AG04450 (cell line): ENCODE results near the gene PROCR. TPM values are rescaled to one million over a fixed set of nuclear protein-coding genes. Genes with fewer than 3 reads are reported as not detected.

Experiments used
- CTCF ChIA-PET: fragments of 300-600, 350-600 bp; formaldehyde crosslinking; extraction: SDS; loops from one replicate; lab custom pipeline; 2022; ENCODE audit warnings: antibody characterized with exemption, inconsistent platforms; lab: Charles Lee
- POLR2A ChIA-PET: fragments of 350-600 bp; formaldehyde crosslinking; extraction: SDS; loops from one replicate; lab custom pipeline; 2021; ENCODE audit warnings: antibody characterized with exemption, inconsistent platforms; lab: Yijun Ruan, JAX
- DNase-seq: peaks from one replicate; pipeline ENCODE4 v3.0.0-alpha.2; 2011; ENCODE audit warnings: low read depth, low spot score
- H3K27ac ChIP-seq: one replicate; pipeline ENCODE4 v1.5.1; 2012; ENCODE audit warnings: low read depth, low read length, control low read depth
- H3K27me3 ChIP-seq: one replicate; pipeline ENCODE4 v1.6.0; 2012; ENCODE audit warnings: low read length; ENCODE audit not compliant: control insufficient read depth, insufficient read depth
- H3K4me3 ChIP-seq: 2 replicates; pipeline ENCODE4 v1.5.1; 2011; ENCODE audit warnings: mild to moderate bottlenecking, low read depth, low read length, control low read depth
- H3K9me3 ChIP-seq: 2 replicates; pipeline ENCODE4 v1.5.1; 2012; ENCODE audit warnings: low read length; ENCODE audit not compliant: control insufficient read depth, insufficient read depth
- CTCF ChIP-seq: IDR thresholded peaks from 2 replicates; pipeline ENCODE4 v1.5.1; 2011; ENCODE audit warnings: low read depth, low read length, control low read depth, inconsistent platforms
- polyA plus RNA-seq: library from polyadenylated mRNA; depleted of rRNA; stranded (reverse); fragments of >200 nt; gene quantifications from 2 replicates; pipeline ENCODE4 v1.2.3, GENCODE V29; 2011

Gene PROCR
- polyA plus RNA-seq, 1 experiment: 73.8 TPM

GRCh38 chr20:35131934-35132333 is 39.9 kb upstream of the PROCR start:
- POLR2A ChIA-PET: no interaction called here
- CTCF ChIA-PET: interaction anchor here (2.3 to 2.9 kb wide), 2 partner anchors 13 to 36 kb away, joined by 6 to 8 read pairs; no protein-coding TSS in a partner anchor
- Histone ChIP-seq H3K9me3 (no peaks in the 10 kb centered on the region), H3K27me3 (no peaks in the 10 kb centered on the region), H3K27ac (no peak overlapping the region), H3K4me3 (no peak overlapping the region)
- no peak for DNase-seq
- TF ChIP-seq CTCF: no peak

GRCh38 chr20:35133031-35133430 is 38.8 kb upstream of the PROCR start:
- CTCF ChIA-PET: interaction anchor here (1.8 to 2.9 kb wide), 2 partner anchors 12 to 37 kb away, joined by 6 to 8 read pairs; no protein-coding TSS in a partner anchor
- Histone ChIP-seq H3K27me3 (no peaks in the 10 kb centered on the region), H3K27ac (no peak overlapping the region), H3K9me3 (no peaks in the 10 kb centered on the region), H3K4me3 (no peak overlapping the region)
- POLR2A ChIA-PET: no interaction called here
- DNase-seq: no peak
- TF ChIP-seq CTCF: no peak

- DNase-seq: no peak
- no peak overlapping the region for H3K27ac ChIP-seq
- no peak overlapping the region for H3K4me3 ChIP-seq
- CTCF ChIA-PET: interaction anchor here (0.6 to 2.9 kb wide), 5 partner anchors 11 to 271 kb away, joined by 3 to 8 read pairs (median 4); partner anchors contain the start of gene MMP24OS
- H3K27me3 ChIP-seq: no peaks in the 10 kb centered on the region
- no peaks in the 10 kb centered on the region for H3K9me3 ChIP-seq
- POLR2A ChIA-PET: no interaction called here
- no peak for TF ChIP-seq CTCF
Measured at GRCh38 chr20:35133735-35134134, 38.1 kb upstream of the PROCR start.

GRCh38 chr20:35134472-35134871 is 37.4 kb upstream of the PROCR start:
- Histone ChIP-seq H3K4me3 (no peak overlapping the region), H3K9me3 (no peaks in the 10 kb centered on the region), H3K27me3 (no peaks in the 10 kb centered on the region), H3K27ac (no peak overlapping the region)
- TF ChIP-seq CTCF: no peak
- ChIA-PET CTCF (interaction anchor here (0.6 to 2.9 kb wide), 5 partner anchors 11 to 272 kb away, joined by 3 to 8 read pairs (median 4); partner anchors contain the start of gene MMP24OS), POLR2A (no interaction called here)
- no peak for DNase-seq

GRCh38 chr20:35134880-35135279 is 37.0 kb upstream of the PROCR start:
- DNase-seq: no peak
- TF ChIP-seq CTCF: no peak
- H3K27me3 ChIP-seq: no peaks in the 10 kb centered on the region
- H3K4me3 ChIP-seq: no peak overlapping the region
- ChIA-PET CTCF (interaction anchor here (1.8 to 2.9 kb wide), 2 partner anchors 10 to 39 kb away, joined by 6 to 8 read pairs; no protein-coding TSS in a partner anchor), POLR2A (no interaction called here)
- H3K9me3 ChIP-seq: no peaks in the 10 kb centered on the region
- H3K27ac ChIP-seq: no peak overlapping the region
